ENCODE data around the gene CFAP126. TPM values are rescaled to one million over a fixed set of nuclear protein-coding genes. Genes with fewer than 3 reads are reported as not detected.
"Not testable (repeated sequence)": the region's sequence is repeated elsewhere in the genome, so short reads cannot be mapped to it uniquely, and the experiment has no call there.

Gene CFAP126
- total and polyA plus RNA-seq, 2 donors (not counting 1 experiment from before 2014, with no cell fraction given) = not detected

DNA sequence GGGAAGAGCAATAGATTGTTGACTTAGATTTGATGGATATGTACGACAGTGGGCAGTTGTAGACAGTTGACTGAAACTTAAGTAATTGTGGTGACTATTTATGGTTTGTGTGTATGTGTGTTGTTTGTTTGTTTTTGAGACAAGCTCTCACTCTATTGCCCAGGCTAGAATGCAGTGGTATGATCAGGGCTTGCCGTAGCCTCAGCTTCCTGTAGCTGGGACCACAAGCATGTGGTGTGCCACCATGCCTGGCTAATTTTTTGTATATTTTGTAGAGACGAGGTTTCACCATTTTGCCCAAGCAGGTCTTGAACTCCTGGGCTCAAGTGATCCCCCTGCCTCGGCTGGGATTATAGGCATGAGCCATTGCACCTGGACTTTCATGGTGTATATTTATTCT is 43.7 kb downstream of the CFAP126 start:
- WGBS (ENCODE audit: insufficient coverage) = 60% methylated on average over 3 of the region's 4 CpGs
- ChIA-PET CTCF (no interaction called here), POLR2A (no interaction called here)
- Histone ChIP-seq H3K27me3 (replicated peaks in 1 of 4; ENCODE audit: control extremely low read depth in 1 of 4, control insufficient read depth in 3 of 4, insufficient read depth in 4 of 4, low read length in 3 of 4) (no peaks in the 10 kb centered on the region), H3K9ac (ENCODE audit: low read length) (no peak overlapping the region), H3K79me2 (ENCODE audit: control insufficient read depth, insufficient read depth, low read length) (peaks cover 25% of the 10 kb centered on the region), H3K9me3 (ENCODE audit: control extremely low read depth in 1 of 3, control insufficient read depth in 2 of 3, insufficient read depth in 1 of 3, low read length in 2 of 3) (no peaks in the 10 kb centered on the region), H3K4me1 (ENCODE audit: control insufficient read depth in 2 of 2, insufficient read depth in 2 of 2, low read length in 2 of 2) (no peaks in the 10 kb centered on the region), H4K20me1 (ENCODE audit: control insufficient read depth, insufficient read depth, low read length, poor library complexity, severe bottlenecking) (no peaks in the 10 kb centered on the region), H3K4me2 (replicated peaks; ENCODE audit: low read depth, low read length, poor library complexity, severe bottlenecking) (no peak overlapping the region), H2AFZ (ENCODE audit: insufficient read depth, low read depth, low read length, poor library complexity, severe bottlenecking) (no peak overlapping the region), H3K36me3 (replicated peaks in 1 of 2; ENCODE audit: control extremely low read depth in 1 of 2, control insufficient read depth in 1 of 2, extremely low read depth in 1 of 2, insufficient read depth in 2 of 2, low read length in 1 of 2) (peaks cover 5 to 20% of the 10 kb centered on the region in 2 experiments), H3K4me3 (ENCODE audit: control extremely low read depth in 1 of 5, extremely low read depth in 1 of 5, insufficient read depth in 1 of 5, low read depth in 2 of 5, low read length in 4 of 5) (no peak overlapping the region), H3K27ac (ENCODE audit: low read length in 2 of 2) (no peak overlapping the region)
- intact Hi-C loops (cut with micrococcal nuclease) = no loop called here
- Mint-ChIP-seq H3K4me3 (no peak overlapping the region), H3K9me3 (ENCODE audit: insufficient read depth) (no peaks in the 10 kb centered on the region), H3K27me3 (no peaks in the 10 kb centered on the region), H3K4me1 (no peaks in the 10 kb centered on the region), H3K27ac (no peak overlapping the region)
- no peak for DNase-seq
- ATAC-seq (ENCODE audit: low read depth) = no peak
- no peak for TF ChIP-seq EZH2 (IDR thresholded peaks at IDR 0.05; ENCODE audit: borderline replicate concordance, insufficient read depth, low read depth, low read length, poor library complexity, severe bottlenecking)
- TF ChIP-seq, protein P1, sequence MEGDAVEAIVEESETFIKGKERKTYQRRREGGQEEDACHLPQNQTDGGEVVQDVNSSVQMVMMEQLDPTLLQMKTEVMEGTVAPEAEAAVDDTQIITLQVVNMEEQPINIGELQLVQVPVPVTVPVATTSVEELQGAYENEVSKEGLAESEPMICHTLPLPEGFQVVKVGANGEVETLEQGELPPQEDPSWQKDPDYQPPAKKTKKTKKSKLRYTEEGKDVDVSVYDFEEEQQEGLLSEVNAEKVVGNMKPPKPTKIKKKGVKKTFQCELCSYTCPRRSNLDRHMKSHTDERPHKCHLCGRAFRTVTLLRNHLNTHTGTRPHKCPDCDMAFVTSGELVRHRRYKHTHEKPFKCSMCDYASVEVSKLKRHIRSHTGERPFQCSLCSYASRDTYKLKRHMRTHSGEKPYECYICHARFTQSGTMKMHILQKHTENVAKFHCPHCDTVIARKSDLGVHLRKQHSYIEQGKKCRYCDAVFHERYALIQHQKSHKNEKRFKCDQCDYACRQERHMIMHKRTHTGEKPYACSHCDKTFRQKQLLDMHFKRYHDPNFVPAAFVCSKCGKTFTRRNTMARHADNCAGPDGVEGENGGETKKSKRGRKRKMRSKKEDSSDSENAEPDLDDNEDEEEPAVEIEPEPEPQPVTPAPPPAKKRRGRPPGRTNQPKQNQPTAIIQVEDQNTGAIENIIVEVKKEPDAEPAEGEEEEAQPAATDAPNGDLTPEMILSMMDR (IDR thresholded peaks at IDR 0.05) = no peak

DNA sequence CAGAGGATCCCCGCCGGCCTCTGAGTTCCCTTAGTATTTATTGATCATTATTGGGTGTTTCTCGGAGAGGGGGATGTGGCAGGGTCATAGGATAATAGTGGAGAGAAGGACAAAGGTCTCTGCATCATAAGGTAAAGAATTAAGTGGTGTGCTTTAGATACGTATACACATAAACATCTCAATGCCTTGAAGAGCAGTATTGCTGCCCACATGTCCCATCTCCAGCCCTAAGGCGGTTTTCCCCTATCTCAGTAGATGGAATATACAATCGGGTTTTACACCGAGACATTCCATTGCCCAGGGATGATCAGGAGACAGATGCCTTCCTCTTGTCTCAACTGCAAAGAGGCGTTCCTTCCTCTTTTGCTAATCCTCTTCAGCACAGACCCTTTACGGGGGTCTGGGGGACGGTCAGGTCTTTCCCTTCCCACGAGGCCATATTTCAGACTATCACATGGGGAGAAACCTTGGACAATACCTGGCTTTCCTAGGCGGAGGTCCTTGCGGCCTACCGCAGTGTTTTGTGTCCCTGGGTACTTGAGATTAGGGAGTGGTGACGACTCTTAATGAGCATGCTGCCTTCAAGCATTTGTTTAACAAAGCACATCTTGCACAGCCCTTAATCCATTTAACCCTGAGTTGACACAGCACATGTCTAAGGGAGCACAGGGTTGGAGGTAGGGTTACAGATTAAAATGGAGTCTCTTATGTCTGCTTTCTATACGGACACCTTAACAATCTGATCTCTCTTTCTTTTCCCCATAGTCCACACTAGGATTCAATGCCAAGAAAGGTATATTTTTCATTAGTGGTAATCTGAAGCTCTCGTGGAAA is 51.6 kb downstream of the CFAP126 start:
- intact Hi-C loops (cut with micrococcal nuclease) = loop anchor here (2.0 kb wide), 1 partner anchor 89 kb away; the partner anchor contains the start of gene TOMM40L
- not testable (repeated sequence) for H3K4me3 ChIP-seq (ENCODE audit: control extremely low read depth in 1 of 5, extremely low read depth in 1 of 5, insufficient read depth in 1 of 5, low read depth in 2 of 5, low read length in 4 of 5); H3K9me3 Mint-ChIP-seq (ENCODE audit: insufficient read depth); H4K20me1 ChIP-seq (ENCODE audit: control insufficient read depth, insufficient read depth, low read length, poor library complexity, severe bottlenecking); H3K27ac ChIP-seq (ENCODE audit: low read length in 2 of 2); ATAC-seq (ENCODE audit: low read depth); H3K36me3 ChIP-seq (replicated peaks in 1 of 2; ENCODE audit: control extremely low read depth in 1 of 2, control insufficient read depth in 1 of 2, extremely low read depth in 1 of 2, insufficient read depth in 2 of 2, low read length in 1 of 2); H3K27ac Mint-ChIP-seq; H3K27me3 Mint-ChIP-seq; H3K9me3 ChIP-seq (ENCODE audit: control extremely low read depth in 1 of 3, control insufficient read depth in 2 of 3, insufficient read depth in 1 of 3, low read length in 2 of 3); H3K4me2 ChIP-seq (replicated peaks; ENCODE audit: low read depth, low read length, poor library complexity, severe bottlenecking); DNase-seq; H2AFZ ChIP-seq (ENCODE audit: insufficient read depth, low read depth, low read length, poor library complexity, severe bottlenecking); H3K9ac ChIP-seq (ENCODE audit: low read length); H3K27me3 ChIP-seq (replicated peaks in 1 of 4; ENCODE audit: control extremely low read depth in 1 of 4, control insufficient read depth in 3 of 4, insufficient read depth in 4 of 4, low read length in 3 of 4)
- Mint-ChIP-seq H3K4me3 (peak overlapping the region; percentile 90), H3K4me1 (peaks cover 25% of the 10 kb centered on the region)
- Histone ChIP-seq H3K4me1 (ENCODE audit: control insufficient read depth in 2 of 2, insufficient read depth in 2 of 2, low read length in 2 of 2) (peaks cover 8 to 15% of the 10 kb centered on the region in 2 donors), H3K79me2 (ENCODE audit: control insufficient read depth, insufficient read depth, low read length) (peaks cover 31% of the 10 kb centered on the region)
- ChIA-PET CTCF (interaction anchor here (1.1 kb wide), 1 partner anchor 25 kb away, joined by 3 read pairs; no protein-coding TSS in a partner anchor), POLR2A (interaction anchor here (0.7 kb wide), 2 partner anchors 8 to 99 kb away, joined by 3 read pairs; no protein-coding TSS in a partner anchor)
- 97% methylated on average over 8 of the region's 17 CpGs for WGBS (ENCODE audit: insufficient coverage)

Small RNAs within 50 kb of the gene (small RNA-seq; reads per million reads assigned to genes)
- gene AL592295.2 (ENCODE audit: insufficient read length, low read depth, low replicate concordance) = not detected
- gene RNU6-481P (ENCODE audit: insufficient read length, low read depth, low replicate concordance) = not detected

Other genes starting within 250 kb of the CFAP126 start
- gene PFDN2, start 249.8 kb downstream of the CFAP126 start, total RNA-seq = 29.9 and 32.3 TPM in 2 replicates
- 43.2 and 120 TPM in 2 replicates for gene PFDN2, start 249.8 kb downstream of the CFAP126 start, polyA plus RNA-seq
- gene NIT1, start 249.8 kb downstream of the CFAP126 start, total RNA-seq = 53.5 and 56.1 TPM in 2 replicates
- 45.3 and 61.0 TPM in 2 replicates for gene NIT1, start 249.8 kb downstream of the CFAP126 start, polyA plus RNA-seq
- gene DEDD, start 235.2 kb downstream of the CFAP126 start, total RNA-seq = 40.8 and 46.0 TPM in 2 replicates
- 35.9 and 38.8 TPM in 2 replicates for gene DEDD, start 235.2 kb downstream of the CFAP126 start, polyA plus RNA-seq
- gene UFC1, start 213.9 kb downstream of the CFAP126 start, total RNA-seq = 78.1 and 91.0 TPM in 2 replicates
- gene UFC1, start 213.9 kb downstream of the CFAP126 start, polyA plus RNA-seq = 128 and 129 TPM in 2 replicates
- gene USP21, start 208.4 kb downstream of the CFAP126 start, total RNA-seq = 50.2 and 53.3 TPM in 2 replicates
- 75.8 and 81.6 TPM in 2 replicates for gene USP21, start 208.4 kb downstream of the CFAP126 start, polyA plus RNA-seq
- gene PPOX, start 201.4 kb downstream of the CFAP126 start, total RNA-seq = 61.7 and 65.6 TPM in 2 replicates
- 73.2 and 82.3 TPM in 2 replicates for gene PPOX, start 201.4 kb downstream of the CFAP126 start, polyA plus RNA-seq
- gene B4GALT3, start 190.4 kb downstream of the CFAP126 start, total RNA-seq = 37.6 and 42.9 TPM in 2 replicates
- gene B4GALT3, start 190.4 kb downstream of the CFAP126 start, polyA plus RNA-seq = 58.9 and 59.6 TPM in 2 replicates
- gene ADAMTS4, start 168.8 kb downstream of the CFAP126 start, total RNA-seq = 0.05 TPM in 1 of 2 replicates, not detected in the other
- gene ADAMTS4, start 168.8 kb downstream of the CFAP126 start, polyA plus RNA-seq = 0.06 and 0.10 TPM in 2 replicates
- 80.2 and 82.3 TPM in 2 replicates for gene NDUFS2, start 165.5 kb downstream of the CFAP126 start, total RNA-seq
- 53.9 and 68.7 TPM in 2 replicates for gene NDUFS2, start 165.5 kb downstream of the CFAP126 start, polyA plus RNA-seq
- gene FCER1G, start 152.6 kb downstream of the CFAP126 start, total RNA-seq = 0.76 and 1.7 TPM in 2 replicates
- gene FCER1G, start 152.6 kb downstream of the CFAP126 start, polyA plus RNA-seq = 10.8 and 13.6 TPM in 2 replicates
- not detected in 2 replicates for gene APOA2, start 144.2 kb downstream of the CFAP126 start, total RNA-seq
- gene APOA2, start 144.2 kb downstream of the CFAP126 start, polyA plus RNA-seq = not detected in 2 replicates
- gene TOMM40L, start 141.8 kb downstream of the CFAP126 start, total RNA-seq = 9.2 and 9.4 TPM in 2 replicates
- gene TOMM40L, start 141.8 kb downstream of the CFAP126 start, polyA plus RNA-seq = 6.5 and 8.0 TPM in 2 replicates
- not detected in 2 replicates for gene NR1I3, start 129.7 kb downstream of the CFAP126 start, total RNA-seq
- gene NR1I3, start 129.7 kb downstream of the CFAP126 start, polyA plus RNA-seq = not detected in 2 replicates
- gene PCP4L1, start 109.1 kb downstream of the CFAP126 start, total RNA-seq = 0.22 TPM in 1 of 2 replicates, not detected in the other
- not detected in 2 replicates for gene PCP4L1, start 109.1 kb downstream of the CFAP126 start, polyA plus RNA-seq
- gene MPZ, start 57.9 kb downstream of the CFAP126 start, total RNA-seq = 11.8 and 12.9 TPM in 2 replicates
- 4.3 and 5.8 TPM in 2 replicates for gene MPZ, start 57.9 kb downstream of the CFAP126 start, polyA plus RNA-seq
- 99.0 and 109 TPM in 2 replicates for gene SDHC, start 53.5 kb downstream of the CFAP126 start, total RNA-seq
- 78.3 and 102 TPM in 2 replicates for gene SDHC, start 53.5 kb downstream of the CFAP126 start, polyA plus RNA-seq
- 14.4 and 15.5 TPM in 2 replicates for gene FCGR2A, start 137.6 kb upstream of the CFAP126 start, total RNA-seq
- 7.7 and 12.0 TPM in 2 replicates for gene FCGR2A, start 137.6 kb upstream of the CFAP126 start, polyA plus RNA-seq
- gene HSPA6, start 156.7 kb upstream of the CFAP126 start, total RNA-seq = 11.2 and 11.9 TPM in 2 replicates
- gene HSPA6, start 156.7 kb upstream of the CFAP126 start, polyA plus RNA-seq = 2.6 and 8.5 TPM in 2 replicates
- 0.92 and 1.3 TPM in 2 replicates for gene FCGR3A, start 181.9 kb upstream of the CFAP126 start, total RNA-seq
- 1.5 and 3.1 TPM in 2 replicates for gene FCGR3A, start 181.9 kb upstream of the CFAP126 start, polyA plus RNA-seq

Data from B cell (primary cell).